Measurements from ENCODE around the gene TLE4. TPM values are rescaled to one million over a fixed set of nuclear protein-coding genes. Genes with fewer than 3 reads are reported as not detected.

The TLE4 gene
- total RNA-seq, 1 experiment from 2014 or later, result 16.1 TPM

- DNase-seq (ENCODE audit: low spot score), result no peak
Observed at GRCh38 chr9:79688363-79688762, 116.6 kb downstream of the TLE4 start.

- DNase-seq (ENCODE audit: low spot score), result no peak
Observed at GRCh38 chr9:79689576-79689975, 117.8 kb downstream of the TLE4 start.

GRCh38 chr9:79691496-79691895 lies 119.7 kb downstream of the TLE4 start:
- no peak for DNase-seq (ENCODE audit: low spot score)

GRCh38 chr9:79692857-79693571 lies 121.2 kb downstream of the TLE4 start:
- no peak for DNase-seq (ENCODE audit: low spot score)

GRCh38 chr9:79693750-79694149 lies 122.0 kb downstream of the TLE4 start:
- no peak for DNase-seq (ENCODE audit: low spot score)

GRCh38 chr9:79694208-79694607 lies 122.4 kb downstream of the TLE4 start:
- DNase-seq (ENCODE audit: low spot score), result no peak

- DNase-seq (ENCODE audit: low spot score), result no peak
Observed at GRCh38 chr9:79694676-79695400, 123.1 kb downstream of the TLE4 start.

- DNase-seq (ENCODE audit: low spot score), result no peak
Observed at GRCh38 chr9:79695531-79696175, 123.9 kb downstream of the TLE4 start.

GRCh38 chr9:79698967-79699366 lies 127.2 kb downstream of the TLE4 start:
- no peak for DNase-seq (ENCODE audit: low spot score)

- DNase-seq (ENCODE audit: low spot score), result no peak
Observed at GRCh38 chr9:79699479-79699878, 127.7 kb downstream of the TLE4 start.

GRCh38 chr9:79700607-79701360 lies 129.0 kb downstream of the TLE4 start:
- no peak for DNase-seq (ENCODE audit: low spot score)

GRCh38 chr9:79701651-79702050 lies 129.9 kb downstream of the TLE4 start:
- no peak for DNase-seq (ENCODE audit: low spot score)

- no peak for DNase-seq (ENCODE audit: low spot score)
Observed at GRCh38 chr9:79705704-79706103, 133.9 kb downstream of the TLE4 start.

- DNase-seq (ENCODE audit: low spot score), result no peak
Observed at GRCh38 chr9:79706512-79706911, 134.7 kb downstream of the TLE4 start.

- DNase-seq (ENCODE audit: low spot score), result no peak
Observed at GRCh38 chr9:79707589-79707988, 135.8 kb downstream of the TLE4 start.

GRCh38 chr9:79708541-79708940 lies 136.8 kb downstream of the TLE4 start:
- DNase-seq (ENCODE audit: low spot score), result no peak

GRCh38 chr9:79709743-79710674 lies 138.2 kb downstream of the TLE4 start:
- no peak for DNase-seq (ENCODE audit: low spot score)

- DNase-seq (ENCODE audit: low spot score), result no peak
Observed at GRCh38 chr9:79711874-79712273, 140.1 kb downstream of the TLE4 start.

GRCh38 chr9:79719021-79719420 lies 147.3 kb downstream of the TLE4 start:
- DNase-seq (ENCODE audit: low spot score), result no peak

- no peak for DNase-seq (ENCODE audit: low spot score)
Observed at GRCh38 chr9:79719989-79720388, 148.2 kb downstream of the TLE4 start.
